ENCODE data around the gene WDR90.

WDR90 gene

DNA sequence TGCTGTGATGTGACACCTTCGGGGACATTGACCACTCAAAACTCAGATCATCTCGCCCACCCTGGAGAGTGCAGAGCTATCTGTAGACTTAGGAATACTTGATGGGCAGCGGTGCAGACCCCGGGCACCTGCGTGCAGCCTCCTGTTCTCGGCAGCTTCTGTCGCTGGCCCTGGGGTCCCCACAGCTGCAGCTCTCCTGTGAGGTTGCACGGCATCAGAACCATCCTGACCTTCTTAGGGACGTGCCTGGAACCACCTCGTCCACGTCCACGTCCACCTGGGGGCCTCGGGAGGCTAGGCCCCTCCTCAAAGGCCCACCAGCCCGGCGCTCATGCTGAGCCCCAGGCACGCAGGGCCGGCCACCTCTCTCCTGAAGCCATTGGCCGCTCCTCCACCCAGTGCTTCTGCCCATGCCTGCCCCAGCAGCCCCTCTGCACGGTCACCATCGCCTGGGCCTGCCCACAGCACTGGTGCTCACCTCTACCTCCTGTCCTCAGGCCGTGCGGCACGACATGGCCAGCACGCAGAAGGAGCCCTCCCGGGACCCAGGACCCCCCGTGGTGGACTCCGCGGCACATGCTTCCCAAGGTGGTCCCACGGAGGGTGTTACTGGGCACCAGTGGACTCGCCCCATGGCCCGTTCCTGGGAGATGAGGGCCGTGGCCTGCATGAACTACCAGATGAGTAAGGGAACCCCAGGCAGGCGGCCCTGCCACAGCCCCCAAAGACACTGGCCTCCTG, 20.7 kb upstream of the WDR90 start:
- no peaks in the 10 kb centered on the region for H3K27me3 ChIP-seq (ENCODE audit: control insufficient read depth, insufficient read depth, low read length)
- no peak overlapping the region for H3K4me3 ChIP-seq (ENCODE audit: low read length)
- no peak overlapping the region for H3K27ac ChIP-seq (ENCODE audit: low read length)
- H3K4me1 ChIP-seq (ENCODE audit: control insufficient read depth, low read depth, low read length), result peaks cover 11% of the 10 kb centered on the region
- H3K9ac ChIP-seq (ENCODE audit: low read length), result no peak overlapping the region
- no peaks in the 10 kb centered on the region for H3K9me3 ChIP-seq (ENCODE audit: control insufficient read depth, low read depth, low read length)
- H3K36me3 ChIP-seq (ENCODE audit: control insufficient read depth, low read depth, low read length), result no peaks in the 10 kb centered on the region

DNA sequence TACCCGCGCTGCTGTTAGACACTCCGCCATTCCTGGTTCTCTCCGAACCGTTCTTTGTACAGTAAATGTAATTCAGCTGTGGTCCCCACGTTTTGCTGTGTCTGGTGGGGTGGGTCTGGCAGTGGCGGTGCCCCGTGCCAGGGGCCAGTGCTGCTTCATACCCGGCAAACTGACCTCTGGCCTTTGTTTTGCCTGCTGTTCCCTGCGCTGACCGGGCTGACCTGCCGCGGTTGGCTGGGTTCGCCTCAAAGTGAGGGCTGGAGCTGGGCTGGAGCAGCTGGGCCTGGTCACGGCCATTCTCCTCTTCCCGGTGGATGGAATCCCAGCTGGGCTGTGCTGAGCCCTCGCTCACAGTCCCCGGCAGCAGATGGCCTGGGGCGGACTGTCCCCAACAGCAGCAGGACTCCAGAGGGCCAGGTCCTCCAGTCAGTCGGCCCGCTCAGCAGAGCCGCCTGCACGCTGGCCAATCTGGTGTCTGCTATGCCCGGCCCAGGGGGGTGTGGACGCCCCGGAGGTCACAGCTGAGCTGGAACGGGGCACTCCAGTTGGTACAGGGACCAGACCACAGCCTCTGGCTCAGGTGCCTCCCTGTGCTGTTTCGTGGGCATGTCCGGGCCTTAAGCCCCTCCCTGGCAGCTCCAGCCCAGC, 19.9 kb upstream of the WDR90 start:
- H3K4me1 ChIP-seq (ENCODE audit: control insufficient read depth, low read depth, low read length), result peaks cover 11% of the 10 kb centered on the region

DNA sequence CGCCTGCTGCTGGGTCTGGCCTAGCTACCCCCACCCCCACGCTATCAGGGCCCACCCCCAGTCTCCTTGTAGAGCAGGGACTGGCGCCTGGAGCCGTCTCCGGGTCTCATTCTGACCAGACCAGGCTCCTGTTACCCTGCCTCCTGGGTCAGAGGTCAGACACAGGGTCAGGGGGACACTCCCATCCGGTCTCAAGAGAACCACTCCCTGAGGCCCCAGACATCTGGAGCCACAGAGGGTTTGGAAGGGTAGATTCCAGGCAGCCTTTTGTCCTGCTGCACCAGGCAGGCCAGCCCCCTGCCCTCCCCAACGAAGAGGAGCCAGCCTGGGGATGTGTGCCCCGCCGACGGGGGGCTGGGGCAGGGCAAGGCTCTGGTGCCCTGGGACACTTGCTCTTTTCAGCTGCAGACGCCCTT, 19.3 kb upstream of the WDR90 start:
- H3K36me3 ChIP-seq (ENCODE audit: control insufficient read depth, low read depth, low read length), result no peaks in the 10 kb centered on the region
- H3K4me3 ChIP-seq (ENCODE audit: low read length), result no peak overlapping the region
- peak overlapping the region; percentile 24 for H3K9ac ChIP-seq (ENCODE audit: low read length)
- no peaks in the 10 kb centered on the region for H3K27me3 ChIP-seq (ENCODE audit: control insufficient read depth, insufficient read depth, low read length)
- H3K9me3 ChIP-seq (ENCODE audit: control insufficient read depth, low read depth, low read length), result no peaks in the 10 kb centered on the region
- peaks cover 11% of the 10 kb centered on the region for H3K4me1 ChIP-seq (ENCODE audit: control insufficient read depth, low read depth, low read length)
- peak overlapping the region; percentile 41 for H3K27ac ChIP-seq (ENCODE audit: low read length)

More for the DNA sequence above, 19.9 kb upstream of the WDR90 start:
- peak overlapping the region; percentile 24 for H3K9ac ChIP-seq (ENCODE audit: low read length)
- no peaks in the 10 kb centered on the region for H3K27me3 ChIP-seq (ENCODE audit: control insufficient read depth, insufficient read depth, low read length)
- H3K9me3 ChIP-seq (ENCODE audit: control insufficient read depth, low read depth, low read length), result no peaks in the 10 kb centered on the region
- no peak overlapping the region for H3K4me3 ChIP-seq (ENCODE audit: low read length)
- H3K27ac ChIP-seq (ENCODE audit: low read length), result no peak overlapping the region
- H3K36me3 ChIP-seq (ENCODE audit: control insufficient read depth, low read depth, low read length), result no peaks in the 10 kb centered on the region

DNA sequence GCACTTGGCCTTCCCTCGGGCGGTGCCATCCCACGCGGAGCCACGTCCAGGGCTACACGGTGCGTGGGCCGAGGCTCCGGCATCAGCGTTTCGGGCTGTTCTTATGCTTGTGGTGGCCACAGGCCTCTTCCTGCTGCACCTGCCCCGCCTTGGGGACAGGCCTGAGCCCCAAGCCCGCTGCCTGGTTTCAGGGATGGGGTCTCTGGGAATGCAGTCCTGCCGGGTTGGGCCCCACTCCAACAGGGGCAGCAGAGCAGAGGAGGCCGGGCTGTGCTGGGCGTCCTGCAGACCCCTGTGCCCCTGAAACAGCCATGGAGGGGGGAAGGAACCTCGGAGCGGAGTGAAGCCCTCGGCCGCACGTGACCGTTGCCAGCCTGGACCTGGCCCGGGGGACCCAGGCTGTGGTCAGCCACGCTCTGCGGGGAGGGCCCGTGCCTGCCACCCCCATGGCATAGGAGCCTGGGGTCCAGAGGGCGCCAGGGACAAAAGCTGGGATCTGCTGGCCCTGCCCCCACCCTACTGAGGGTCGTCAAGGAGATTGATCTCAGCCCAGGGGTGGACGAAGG, 18.8 kb upstream of the WDR90 start:
- Histone ChIP-seq H3K9ac (ENCODE audit: low read length) (peak overlapping the region; percentile 24), H3K27ac (ENCODE audit: low read length) (peak overlapping the region; percentile 41), H3K9me3 (ENCODE audit: control insufficient read depth, low read depth, low read length) (no peaks in the 10 kb centered on the region), H3K4me1 (ENCODE audit: control insufficient read depth, low read depth, low read length) (peaks cover 11% of the 10 kb centered on the region), H3K27me3 (ENCODE audit: control insufficient read depth, insufficient read depth, low read length) (no peaks in the 10 kb centered on the region), H3K4me3 (ENCODE audit: low read length) (peak overlapping the region; percentile 34), H3K36me3 (ENCODE audit: control insufficient read depth, low read depth, low read length) (no peaks in the 10 kb centered on the region)

DNA sequence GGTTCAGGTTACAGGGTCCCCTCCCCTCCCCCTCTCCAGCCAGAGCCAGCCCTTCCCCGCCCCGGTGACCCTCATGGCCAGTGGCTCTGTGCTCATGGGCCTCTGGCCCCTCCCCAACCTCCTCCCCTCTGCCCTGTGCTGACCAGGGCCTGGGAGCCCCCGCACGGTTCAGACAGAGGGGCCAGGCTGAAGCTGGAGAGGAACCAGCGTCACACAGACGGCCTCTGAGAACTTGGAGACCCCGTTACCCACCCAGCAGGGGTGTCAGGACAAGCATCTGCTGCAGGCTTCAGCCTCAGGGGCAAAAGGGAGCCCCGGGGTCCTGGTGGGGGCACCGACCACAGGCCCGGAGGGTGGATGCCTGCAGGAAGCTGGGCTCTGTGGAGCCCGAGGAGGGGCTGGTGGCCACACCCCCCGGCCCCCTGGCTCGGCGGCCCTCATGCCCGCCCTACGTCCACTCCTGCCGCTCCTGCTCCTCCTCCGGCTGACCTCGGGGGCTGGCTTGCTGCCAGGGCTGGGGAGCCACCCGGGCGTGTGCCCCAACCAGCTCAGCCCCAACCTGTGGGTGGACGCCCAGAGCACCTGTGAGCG, 18.3 kb upstream of the WDR90 start, which contains the start of gene WFIKKN1:
Gene WFIKKN1 (plus strand): TSS at position 171 of the 591 bp plus-strand sequence. CDS start 269 bp downstream, at position 440.
- Histone ChIP-seq H3K27ac (ENCODE audit: low read length) (peak within 1 kb of the TSS; percentile 41), H3K9ac (ENCODE audit: low read length) (peak within 1 kb of the TSS; percentile 24), H3K4me1 (ENCODE audit: control insufficient read depth, low read depth, low read length) (peaks cover 11% of the 10 kb centered on the region)

DNA sequence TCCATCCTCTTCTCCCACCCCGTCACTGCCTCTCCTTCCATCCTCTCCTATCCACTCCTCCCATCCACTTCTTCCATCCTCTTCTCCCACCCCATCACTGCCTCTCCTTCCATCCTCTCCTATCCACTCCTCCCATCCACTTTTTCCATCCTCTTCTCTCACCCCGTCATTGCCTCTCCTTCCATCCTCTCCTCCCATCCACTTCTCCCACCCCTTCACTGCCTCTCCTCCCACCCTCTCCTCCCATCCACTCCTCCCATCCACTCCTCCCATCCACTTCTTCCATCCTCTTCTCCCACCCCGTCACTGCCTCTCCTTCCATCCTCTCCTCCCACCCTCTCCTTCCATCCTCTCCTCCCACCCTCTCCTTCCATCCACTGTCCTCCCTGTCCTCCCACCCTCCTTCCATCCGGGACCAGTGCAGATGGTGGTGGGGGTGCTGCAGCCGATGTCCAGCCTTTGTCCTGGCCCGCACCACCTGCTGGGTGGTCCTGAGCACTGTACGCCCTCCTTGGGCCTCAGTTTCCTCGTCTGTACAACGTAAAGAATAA, 17.3 kb upstream of the WDR90 start:
- H3K27me3 ChIP-seq (ENCODE audit: control insufficient read depth, insufficient read depth, low read length), result no peaks in the 10 kb centered on the region
- H3K9me3 ChIP-seq (ENCODE audit: control insufficient read depth, low read depth, low read length), result no peaks in the 10 kb centered on the region
- H3K9ac ChIP-seq (ENCODE audit: low read length), result no peak overlapping the region
- peaks cover 11% of the 10 kb centered on the region for H3K4me1 ChIP-seq (ENCODE audit: control insufficient read depth, low read depth, low read length)
- no peaks in the 10 kb centered on the region for H3K36me3 ChIP-seq (ENCODE audit: control insufficient read depth, low read depth, low read length)
- no peak overlapping the region for H3K4me3 ChIP-seq (ENCODE audit: low read length)
- H3K27ac ChIP-seq (ENCODE audit: low read length), result no peak overlapping the region

More for the DNA sequence above, 18.3 kb upstream of the WDR90 start, which contains the start of gene WFIKKN1:
- no peaks in the 10 kb centered on the region for H3K36me3 ChIP-seq (ENCODE audit: control insufficient read depth, low read depth, low read length)
- H3K9me3 ChIP-seq (ENCODE audit: control insufficient read depth, low read depth, low read length), result no peaks in the 10 kb centered on the region
- H3K27me3 ChIP-seq (ENCODE audit: control insufficient read depth, insufficient read depth, low read length), result no peaks in the 10 kb centered on the region
- H3K4me3 ChIP-seq (ENCODE audit: low read length), result peak within 1 kb of the TSS; percentile 34

DNA sequence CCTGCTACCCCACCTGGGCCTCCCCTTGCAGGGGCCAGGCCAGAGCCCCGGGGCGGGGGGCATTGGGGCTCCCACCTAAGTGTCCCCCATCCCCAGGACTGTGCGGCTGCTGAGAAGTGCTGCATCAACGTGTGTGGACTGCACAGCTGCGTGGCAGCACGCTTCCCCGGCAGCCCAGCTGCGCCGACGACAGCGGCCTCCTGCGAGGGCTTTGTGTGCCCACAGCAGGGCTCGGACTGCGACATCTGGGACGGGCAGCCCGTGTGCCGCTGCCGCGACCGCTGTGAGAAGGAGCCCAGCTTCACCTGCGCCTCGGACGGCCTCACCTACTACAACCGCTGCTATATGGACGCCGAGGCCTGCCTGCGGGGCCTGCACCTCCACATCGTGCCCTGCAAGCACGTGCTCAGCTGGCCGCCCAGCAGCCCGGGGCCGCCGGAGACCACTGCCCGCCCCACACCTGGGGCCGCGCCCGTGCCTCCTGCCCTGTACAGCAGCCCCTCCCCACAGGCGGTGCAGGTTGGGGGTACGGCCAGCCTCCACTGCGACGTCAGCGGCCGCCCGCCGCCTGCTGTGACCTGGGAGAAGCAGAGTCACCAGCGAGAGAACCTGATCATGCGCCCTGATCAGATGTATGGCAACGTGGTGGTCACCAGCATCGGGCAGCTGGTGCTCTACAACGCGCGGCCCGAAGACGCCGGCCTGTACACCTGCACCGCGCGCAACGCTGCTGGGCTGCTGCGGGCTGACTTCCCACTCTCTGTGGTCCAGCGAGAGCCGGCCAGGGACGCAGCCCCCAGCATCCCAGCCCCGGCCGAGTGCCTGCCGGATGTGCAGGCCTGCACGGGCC, 16.5 kb upstream of the WDR90 start:
- peaks cover 12% of the 10 kb centered on the region for H3K4me1 ChIP-seq (ENCODE audit: control insufficient read depth, low read depth, low read length)
- no peaks in the 10 kb centered on the region for H3K36me3 ChIP-seq (ENCODE audit: control insufficient read depth, low read depth, low read length)
- H3K27ac ChIP-seq (ENCODE audit: low read length), result no peak overlapping the region
- H3K27me3 ChIP-seq (ENCODE audit: control insufficient read depth, insufficient read depth, low read length), result no peaks in the 10 kb centered on the region
- no peaks in the 10 kb centered on the region for H3K9me3 ChIP-seq (ENCODE audit: control insufficient read depth, low read depth, low read length)
- no peak overlapping the region for H3K4me3 ChIP-seq (ENCODE audit: low read length)
- H3K9ac ChIP-seq (ENCODE audit: low read length), result no peak overlapping the region

DNA sequence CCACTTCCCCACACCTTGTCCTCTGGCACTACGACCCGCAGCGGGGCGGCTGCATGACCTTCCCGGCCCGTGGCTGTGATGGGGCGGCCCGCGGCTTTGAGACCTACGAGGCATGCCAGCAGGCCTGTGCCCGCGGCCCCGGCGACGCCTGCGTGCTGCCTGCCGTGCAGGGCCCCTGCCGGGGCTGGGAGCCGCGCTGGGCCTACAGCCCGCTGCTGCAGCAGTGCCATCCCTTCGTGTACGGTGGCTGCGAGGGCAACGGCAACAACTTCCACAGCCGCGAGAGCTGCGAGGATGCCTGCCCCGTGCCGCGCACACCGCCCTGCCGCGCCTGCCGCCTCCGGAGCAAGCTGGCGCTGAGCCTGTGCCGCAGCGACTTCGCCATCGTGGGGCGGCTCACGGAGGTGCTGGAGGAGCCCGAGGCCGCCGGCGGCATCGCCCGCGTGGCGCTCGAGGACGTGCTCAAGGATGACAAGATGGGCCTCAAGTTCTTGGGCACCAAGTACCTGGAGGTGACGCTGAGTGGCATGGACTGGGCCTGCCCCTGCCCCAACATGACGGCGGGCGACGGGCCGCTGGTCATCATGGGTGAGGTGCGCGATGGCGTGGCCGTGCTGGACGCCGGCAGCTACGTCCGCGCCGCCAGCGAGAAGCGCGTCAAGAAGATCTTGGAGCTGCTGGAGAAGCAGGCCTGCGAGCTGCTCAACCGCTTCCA, 15.7 kb upstream of the WDR90 start:
- no peak overlapping the region for H3K27ac ChIP-seq (ENCODE audit: low read length)
- peaks cover 18% of the 10 kb centered on the region for H3K4me1 ChIP-seq (ENCODE audit: control insufficient read depth, low read depth, low read length)
- no peaks in the 10 kb centered on the region for H3K9me3 ChIP-seq (ENCODE audit: control insufficient read depth, low read depth, low read length)
- H3K36me3 ChIP-seq (ENCODE audit: control insufficient read depth, low read depth, low read length), result no peaks in the 10 kb centered on the region
- no peaks in the 10 kb centered on the region for H3K27me3 ChIP-seq (ENCODE audit: control insufficient read depth, insufficient read depth, low read length)
- H3K9ac ChIP-seq (ENCODE audit: low read length), result no peak overlapping the region
- H3K4me3 ChIP-seq (ENCODE audit: low read length), result no peak overlapping the region

DNA sequence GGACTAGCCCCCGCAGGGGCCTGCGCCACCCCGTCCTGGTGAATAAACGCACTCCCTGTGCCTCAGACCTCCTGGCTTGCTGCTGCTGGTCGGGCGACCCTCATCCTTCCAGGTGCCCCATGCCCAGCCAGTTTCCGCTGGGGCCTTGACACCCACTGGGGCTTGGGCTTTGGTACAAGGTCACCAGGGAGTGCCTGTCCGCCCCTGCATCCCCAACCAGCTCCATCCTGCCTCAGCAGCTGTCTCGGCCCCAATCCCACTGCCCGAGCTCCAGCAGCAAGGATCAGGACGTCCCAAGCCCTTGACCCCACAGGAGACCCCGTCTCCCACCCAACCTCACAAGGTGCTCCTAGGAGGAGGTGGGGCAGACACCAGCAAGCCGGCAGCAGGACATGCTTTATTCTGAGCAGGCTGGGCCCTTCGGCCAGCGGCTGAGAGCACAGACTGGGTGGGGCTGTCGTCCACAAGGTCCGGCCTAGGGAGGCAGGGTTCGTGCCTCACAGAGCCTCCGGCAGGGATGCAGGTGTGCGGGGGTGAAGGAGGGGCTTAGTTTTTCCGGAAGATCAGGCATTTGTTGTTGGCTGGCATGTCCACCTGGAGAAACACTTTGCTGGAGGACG, 15.0 kb upstream of the WDR90 start:
- Histone ChIP-seq H3K27ac (ENCODE audit: low read length) (no peak overlapping the region), H3K9me3 (ENCODE audit: control insufficient read depth, low read depth, low read length) (no peaks in the 10 kb centered on the region), H3K36me3 (ENCODE audit: control insufficient read depth, low read depth, low read length) (no peaks in the 10 kb centered on the region), H3K4me1 (ENCODE audit: control insufficient read depth, low read depth, low read length) (peaks cover 18% of the 10 kb centered on the region), H3K27me3 (ENCODE audit: control insufficient read depth, insufficient read depth, low read length) (no peaks in the 10 kb centered on the region), H3K4me3 (ENCODE audit: low read length) (no peak overlapping the region), H3K9ac (ENCODE audit: low read length) (no peak overlapping the region)

DNA sequence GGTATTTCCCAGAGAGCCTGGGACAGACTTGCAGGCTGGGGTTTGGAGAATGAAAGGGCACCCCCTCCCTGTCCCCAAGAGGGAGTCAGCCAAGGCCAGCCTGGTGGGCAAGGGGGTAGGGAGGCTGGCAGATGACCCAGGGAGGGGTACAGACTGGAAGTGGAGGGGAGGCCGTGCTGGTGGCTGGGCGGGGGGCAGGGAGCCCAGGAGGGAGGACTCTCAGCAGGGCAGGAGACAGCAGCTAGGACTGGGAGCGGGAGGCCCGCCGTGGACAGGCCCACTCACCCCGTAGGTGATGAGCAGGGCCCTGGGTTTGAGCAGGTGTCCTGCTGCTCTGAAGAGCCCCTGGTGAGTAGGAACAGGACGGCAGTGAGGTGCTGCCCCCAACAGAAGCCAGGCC, 14.2 kb upstream of the WDR90 start:
- H3K9ac ChIP-seq (ENCODE audit: low read length), result no peak overlapping the region

More for the DNA sequence above, 14.2 kb upstream of the WDR90 start:
- Histone ChIP-seq H3K36me3 (ENCODE audit: control insufficient read depth, low read depth, low read length) (no peaks in the 10 kb centered on the region), H3K27ac (ENCODE audit: low read length) (no peak overlapping the region), H3K27me3 (ENCODE audit: control insufficient read depth, insufficient read depth, low read length) (no peaks in the 10 kb centered on the region), H3K4me3 (ENCODE audit: low read length) (peak overlapping the region; percentile 95), H3K9me3 (ENCODE audit: control insufficient read depth, low read depth, low read length) (no peaks in the 10 kb centered on the region), H3K4me1 (ENCODE audit: control insufficient read depth, low read depth, low read length) (peaks cover 12% of the 10 kb centered on the region)
